Measurements from ENCODE around the gene PYGB. TPM values are rescaled to one million over a fixed set of nuclear protein-coding genes. Genes with fewer than 3 reads are reported as not detected.

Gene PYGB
- polyA plus RNA-seq, 3 donors: 48.4 to 59.9 (median 51.8) TPM

DNA sequence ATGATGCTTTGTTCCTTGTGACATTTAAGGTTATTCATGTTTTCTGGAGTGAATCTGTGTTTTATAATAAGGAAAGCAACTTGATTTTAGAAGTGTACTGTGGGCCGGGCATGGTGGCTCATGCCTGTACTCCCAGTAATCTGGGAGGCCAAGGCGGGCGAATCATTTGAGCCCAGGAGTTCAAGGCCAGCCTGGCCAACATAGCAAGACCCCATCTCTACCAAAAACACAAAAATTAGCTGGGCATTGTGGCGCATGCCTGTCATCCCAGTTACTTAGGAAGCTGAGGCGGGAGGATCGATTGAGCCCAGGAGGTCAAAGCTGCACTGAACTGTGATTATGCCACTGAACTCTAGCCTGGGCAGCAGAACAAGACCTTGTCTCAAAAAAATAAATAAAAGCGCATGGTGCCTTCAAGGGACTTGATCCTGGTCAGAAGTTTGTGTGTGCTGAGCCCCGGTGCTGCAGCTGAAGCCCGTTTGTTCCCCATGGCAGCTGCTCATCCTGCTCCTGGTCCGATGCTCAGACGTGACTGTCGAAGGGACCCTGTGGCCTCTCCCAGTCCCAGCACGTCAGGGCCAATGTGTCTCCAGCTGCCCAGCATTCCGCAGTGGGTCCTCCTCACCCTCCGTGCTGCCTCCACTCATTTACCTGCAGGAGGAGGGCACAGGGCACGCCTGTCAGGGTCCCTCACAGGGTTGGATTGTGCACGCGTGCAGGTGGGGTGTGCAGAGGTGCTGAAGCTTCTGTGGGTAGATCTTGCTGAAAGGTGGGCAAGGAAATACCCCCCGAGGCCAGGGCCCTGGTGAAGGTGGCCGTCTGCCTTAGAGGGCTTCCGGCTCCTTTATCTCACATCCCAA lies 34.1 kb upstream of the PYGB start:
- no peak for DNase-seq

DNA sequence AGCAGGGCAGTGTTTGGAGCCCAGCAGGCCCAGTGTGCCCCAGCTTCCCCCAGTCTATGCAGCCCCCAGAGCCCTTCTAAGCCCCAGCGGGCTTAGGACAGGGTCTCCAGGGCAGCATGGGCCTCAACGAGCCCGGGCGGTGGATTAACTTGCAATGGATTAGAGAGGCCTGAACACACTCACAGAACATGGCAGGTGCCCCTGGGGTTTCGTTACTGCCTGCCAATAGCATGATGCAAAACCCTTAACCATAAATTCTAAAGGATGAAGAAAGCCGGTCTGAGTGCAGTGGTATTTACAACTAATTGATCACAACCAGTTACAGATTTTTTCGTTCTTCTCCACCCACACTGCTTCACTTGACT lies 33.5 kb upstream of the PYGB start:
- DNase-seq: no peak

DNA sequence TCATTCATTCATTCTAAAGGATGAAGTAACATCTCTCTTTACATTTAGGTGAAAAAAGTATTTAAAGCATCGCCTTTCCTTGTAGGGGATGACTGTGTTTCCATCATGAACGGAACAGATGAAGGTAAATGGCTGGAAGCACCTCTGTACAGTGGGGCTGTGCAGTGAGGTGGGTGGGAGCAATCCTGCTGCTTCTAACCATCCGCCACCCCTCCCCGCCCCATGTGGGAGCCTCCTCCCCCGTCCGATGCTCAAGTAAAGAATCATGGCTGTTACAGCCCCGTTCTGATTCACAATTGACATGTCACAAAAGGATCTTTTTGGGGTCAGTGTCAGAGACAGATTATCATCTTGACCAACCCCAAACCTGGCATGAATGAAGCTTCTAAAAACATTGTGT lies 33.1 kb upstream of the PYGB start:
- no peak for DNase-seq

DNA sequence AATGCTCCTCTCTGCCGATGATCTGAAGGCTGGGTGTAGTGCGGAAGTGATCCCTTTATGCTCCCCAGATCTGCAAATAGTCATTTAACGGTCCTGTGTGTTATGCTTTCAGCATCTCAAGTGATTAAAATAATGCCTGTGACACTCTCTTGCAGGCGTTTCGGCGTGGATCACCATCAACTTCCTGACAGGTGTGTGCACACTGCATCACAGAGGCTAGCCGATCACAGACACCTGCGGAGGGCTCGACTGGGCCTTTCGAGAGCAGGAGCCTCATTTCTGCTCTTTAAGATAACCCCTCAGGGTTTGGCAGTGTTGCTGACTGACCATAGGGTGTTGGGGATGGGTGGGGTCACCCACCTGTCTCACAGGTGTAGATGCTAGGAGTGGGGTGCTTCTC lies 32.4 kb upstream of the PYGB start:
- DNase-seq: no peak

DNA sequence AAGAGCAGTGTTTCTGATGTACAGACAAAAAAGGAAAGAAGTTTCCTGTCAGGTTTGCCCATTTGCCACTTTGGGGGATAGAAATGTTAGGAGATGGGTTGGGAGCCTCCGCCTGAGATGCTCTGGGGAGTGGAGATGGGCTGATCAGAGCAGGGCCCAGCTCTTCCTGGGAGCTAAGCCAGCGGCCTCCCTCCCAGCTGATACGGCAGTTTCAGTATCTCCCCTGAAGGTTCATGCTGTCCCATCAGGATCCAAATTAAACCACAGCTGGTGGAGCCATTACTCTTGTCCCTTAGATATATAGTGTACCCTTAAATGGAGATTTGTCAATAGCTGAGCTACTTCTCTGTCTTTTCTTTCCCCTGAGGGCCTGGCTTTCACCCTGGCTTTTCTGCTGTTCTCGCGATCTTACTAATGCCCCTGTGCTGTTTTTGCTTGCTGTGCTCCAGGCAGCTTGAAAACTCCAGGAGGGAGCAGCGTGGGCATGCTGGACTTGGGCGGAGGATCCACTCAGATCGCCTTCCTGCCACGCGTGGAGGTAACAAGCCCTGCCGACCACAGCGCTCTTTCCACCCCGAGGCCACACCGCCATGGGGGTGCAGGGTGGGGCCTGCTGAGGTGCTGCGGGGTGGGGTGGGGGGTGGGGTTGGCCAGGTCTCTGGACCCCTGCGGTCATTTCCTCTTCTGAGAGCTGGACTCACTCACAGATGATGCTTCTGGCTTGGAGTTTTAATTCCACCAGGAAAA lies 31.5 kb upstream of the PYGB start:
- DNase-seq: no peak

DNA sequence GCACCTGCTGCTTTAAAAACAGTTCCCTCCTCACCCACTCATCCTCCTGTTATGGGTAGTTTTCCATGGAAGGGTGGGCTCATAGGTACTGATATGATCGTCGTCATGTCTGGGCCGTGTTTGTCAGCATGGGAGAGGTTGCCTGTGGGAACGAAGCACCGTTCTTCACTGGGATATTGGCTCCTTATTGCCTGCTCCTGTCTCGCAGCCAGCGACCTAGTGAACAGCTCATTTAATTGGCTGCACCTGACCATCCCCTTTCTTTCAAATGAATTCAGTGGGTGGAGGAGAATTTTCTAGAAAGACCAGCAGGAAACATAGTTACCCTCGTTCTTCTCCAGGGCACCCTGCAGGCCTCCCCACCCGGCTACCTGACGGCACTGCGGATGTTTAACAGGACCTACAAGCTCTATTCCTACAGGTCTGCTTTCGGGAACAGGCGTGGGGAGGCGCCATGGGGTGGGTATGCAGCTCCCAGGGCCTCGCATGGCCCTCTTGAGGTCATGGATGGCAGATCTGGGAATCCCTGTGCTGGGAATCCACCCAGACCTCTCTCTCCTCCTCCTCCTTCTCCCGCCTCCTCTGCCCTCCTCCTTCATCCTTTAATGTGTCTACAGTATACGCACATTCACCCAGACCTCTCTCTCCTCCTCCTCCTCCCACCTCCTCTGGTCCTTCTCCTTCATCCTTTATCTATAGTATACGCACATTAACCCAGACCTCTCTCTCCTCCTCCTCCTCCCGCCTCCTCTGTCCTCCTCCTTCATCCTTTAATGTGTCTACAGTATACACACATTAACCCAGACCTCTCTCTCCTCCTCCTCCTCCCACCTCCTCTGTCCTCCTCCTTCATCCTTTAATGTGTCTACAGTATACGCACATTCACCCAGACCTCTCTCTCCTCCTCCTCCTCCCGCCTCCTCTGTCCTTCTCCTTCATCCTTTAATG lies 30.4 kb upstream of the PYGB start:
- DNase-seq: no peak

DNA sequence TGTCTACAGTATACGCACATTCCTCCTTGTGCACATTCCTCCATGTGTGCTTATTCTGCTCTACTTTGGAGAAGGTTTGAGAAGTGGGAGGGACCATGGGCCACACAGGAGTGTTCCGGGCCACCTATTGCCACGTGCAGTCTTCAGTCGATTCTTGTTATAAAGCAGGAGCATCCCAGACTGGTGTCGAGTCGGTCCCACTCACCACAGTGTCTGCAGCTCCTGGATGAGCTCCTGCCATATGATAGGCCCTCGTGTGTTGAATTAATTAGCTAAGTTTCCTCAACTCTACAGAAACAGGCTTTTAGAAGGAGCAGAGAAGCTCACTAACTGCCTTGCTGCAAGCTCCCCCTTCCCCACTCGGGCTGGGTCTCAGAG lies 29.8 kb upstream of the PYGB start:
- no peak for DNase-seq

DNA sequence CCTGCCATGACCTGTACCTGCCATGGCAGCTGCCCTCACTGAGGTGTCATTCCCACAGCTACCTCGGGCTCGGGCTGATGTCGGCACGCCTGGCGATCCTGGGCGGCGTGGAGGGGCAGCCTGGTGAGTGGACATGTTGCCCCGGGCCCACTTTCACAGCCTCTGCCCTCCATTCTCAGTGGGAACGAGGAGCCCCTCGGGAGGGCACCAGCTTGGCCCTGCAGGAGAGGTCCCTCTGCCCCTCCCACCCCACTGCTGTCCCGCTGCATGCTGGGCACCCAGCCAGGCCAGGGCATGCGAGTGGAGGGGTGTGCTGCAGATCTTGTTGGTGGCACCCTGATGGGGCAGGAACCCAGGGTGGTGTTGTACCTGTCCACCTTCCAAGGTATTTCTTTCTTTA lies 29.4 kb upstream of the PYGB start:
- no peak for DNase-seq

DNA sequence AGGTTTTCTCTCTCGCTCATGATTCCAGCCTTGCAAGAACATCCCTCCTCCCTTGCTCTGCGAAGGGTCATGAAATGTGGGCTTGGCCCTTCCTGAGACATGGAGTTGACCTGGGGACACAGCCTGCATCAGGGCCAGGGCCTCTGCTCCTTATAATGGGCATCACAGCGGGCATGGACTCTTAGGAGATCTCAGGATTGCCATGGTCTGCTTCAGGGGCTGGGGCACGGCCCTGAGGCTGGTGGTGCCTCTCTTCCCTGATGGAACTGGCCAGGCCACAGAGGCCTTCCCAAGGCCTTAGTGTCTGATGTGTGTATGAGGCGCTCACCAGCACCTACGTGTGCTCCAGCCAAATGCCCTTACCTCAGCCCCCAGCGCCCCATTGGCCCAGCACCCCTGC lies 28.5 kb upstream of the PYGB start:
- DNase-seq: no peak

DNA sequence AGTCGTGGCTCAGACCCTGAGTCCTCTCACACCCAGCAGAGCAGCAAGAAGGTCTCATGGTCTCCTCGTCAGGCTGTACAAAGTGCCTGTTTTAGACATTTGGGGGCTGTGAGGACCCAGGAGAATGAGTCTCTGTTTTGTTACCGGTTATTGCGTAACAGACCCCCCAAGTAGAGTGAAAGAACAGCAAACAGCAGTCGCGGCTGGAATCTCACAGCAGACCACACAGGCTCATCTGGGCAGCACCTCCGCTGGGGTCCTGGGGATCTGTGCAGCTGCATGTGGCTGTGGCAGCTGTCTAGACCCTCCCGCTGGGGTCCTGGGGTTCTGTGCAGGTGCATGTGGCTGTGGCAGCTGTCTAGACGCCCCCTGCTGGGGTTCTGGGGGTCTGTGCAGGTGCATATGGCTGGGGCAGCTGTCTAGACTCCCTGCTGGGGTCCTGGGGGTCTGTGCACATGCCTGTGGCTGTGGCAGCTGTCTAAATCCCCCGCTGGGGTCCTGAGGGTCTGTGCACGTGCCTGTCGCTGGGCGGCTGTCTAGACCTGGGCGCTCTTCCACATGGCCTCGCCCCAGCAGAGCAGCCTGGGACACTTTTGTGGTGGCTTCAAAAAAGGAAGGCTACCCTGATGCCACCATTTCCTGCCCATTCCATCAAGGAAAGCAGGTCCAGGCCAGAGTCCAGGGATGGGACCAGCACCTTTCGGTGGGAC lies 27.7 kb upstream of the PYGB start:
- no peak for DNase-seq

DNA sequence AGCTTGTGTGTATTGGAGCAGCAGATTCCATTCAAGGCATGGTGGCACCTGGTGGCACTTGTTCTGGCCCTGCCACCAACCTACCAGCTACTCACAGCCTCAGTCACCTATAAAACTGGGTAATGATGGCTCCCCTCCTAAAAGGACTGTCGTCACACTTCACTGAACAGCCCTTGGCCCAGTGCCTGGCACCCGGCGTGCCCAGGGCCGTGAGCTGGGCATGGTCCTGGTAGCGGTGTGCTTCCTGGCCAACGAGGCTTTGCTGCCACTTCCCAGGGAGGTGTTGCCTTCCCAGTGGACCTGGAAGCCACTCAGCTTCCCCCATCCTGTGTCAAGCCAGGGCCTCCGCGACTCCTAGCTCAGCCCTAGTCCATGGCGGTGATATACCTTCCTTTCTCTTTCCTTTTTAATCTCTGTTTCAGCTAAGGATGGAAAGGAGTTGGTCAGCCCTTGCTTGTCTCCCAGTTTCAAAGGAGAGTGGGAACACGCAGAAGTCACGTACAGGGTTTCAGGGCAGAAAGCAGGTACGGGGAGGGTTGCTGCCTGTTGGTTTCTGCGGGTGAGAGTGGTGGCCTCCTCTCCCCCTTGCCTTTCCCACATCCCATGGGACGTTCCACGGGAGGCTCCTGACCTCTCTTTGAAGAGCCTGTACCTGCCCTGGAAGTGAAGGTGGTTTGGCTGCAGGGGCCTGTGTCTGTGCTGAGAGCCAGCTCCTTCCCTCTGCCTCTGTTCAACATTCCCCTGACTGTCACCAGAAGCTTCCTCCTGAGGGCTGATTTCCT lies 26.9 kb upstream of the PYGB start:
- no peak for DNase-seq

DNA sequence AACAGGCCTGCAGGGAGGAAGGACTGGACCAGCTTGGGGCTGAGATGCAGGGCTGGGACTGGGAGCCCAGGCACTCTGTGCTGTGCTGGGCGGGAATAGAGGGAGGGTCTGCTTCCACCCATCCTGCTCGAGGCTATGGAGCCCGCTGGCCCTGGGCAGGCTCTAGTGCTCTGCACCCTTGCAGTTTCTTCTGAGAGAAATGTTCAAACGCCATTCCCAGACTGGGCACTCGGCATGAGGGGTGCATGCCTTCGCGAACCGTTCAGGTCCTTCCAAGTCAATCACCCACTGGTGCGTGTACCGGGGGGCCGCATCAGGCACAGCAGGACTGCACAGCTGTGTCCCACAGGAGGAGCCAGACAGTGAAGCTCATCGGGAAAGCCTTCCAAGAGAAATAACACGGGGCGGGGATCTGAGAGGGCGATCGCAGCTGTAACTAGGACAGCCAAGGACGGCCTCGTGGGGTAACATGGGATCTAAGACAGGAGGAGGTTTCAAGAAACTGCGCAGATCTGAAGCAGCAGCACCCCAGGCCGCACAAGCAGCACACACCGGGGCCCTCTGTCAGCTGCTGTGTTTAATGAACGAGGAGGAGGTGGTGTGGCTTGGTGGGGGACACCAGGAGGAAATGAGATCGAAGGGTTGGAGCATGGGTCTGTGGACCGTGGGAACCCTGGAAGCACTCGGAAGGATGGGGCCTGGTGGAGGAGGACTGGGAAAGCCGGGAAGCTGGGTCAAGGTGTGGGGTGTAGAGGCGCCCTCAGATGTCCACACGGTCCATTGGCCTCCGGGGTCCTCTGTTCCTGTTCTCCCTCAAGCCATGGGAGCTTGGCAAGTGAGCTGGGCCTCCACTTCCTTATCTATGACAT lies 26.1 kb upstream of the PYGB start:
- DNase-seq: no peak

DNA sequence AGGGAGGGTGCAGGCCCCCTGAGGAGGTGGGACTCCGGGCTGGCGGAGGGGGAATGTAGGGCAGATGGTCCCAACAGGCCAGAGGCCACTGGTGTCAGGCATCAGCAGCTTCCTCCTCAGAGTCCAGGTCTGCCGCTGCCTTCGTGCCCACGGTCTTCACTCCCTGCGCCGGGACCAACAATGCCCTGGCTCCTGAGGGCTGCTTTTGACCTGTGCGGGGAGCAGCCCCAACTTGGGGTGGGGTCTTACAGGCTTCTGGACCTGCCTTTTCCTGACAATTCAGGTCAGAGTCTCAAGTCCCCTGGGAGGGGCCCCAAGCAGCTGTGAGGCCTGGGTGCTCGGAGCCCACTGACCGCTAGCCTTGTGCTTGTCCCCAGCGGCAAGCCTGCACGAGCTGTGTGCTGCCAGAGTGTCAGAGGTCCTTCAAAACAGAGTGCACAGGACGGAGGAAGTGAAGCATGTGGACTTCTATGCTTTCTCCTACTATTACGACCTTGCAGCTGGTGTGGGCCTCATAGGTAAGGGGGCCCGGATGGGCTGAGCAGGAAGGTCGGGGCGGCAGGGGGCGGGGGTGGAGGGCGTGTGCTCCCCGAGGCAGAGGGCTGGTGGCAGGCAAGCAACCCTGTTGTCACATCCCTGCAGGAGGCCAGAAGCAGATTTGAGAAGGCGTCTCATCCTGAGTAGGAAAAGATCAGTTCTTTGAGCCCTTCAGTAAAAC lies 25.3 kb upstream of the PYGB start:
- no peak for DNase-seq

DNA sequence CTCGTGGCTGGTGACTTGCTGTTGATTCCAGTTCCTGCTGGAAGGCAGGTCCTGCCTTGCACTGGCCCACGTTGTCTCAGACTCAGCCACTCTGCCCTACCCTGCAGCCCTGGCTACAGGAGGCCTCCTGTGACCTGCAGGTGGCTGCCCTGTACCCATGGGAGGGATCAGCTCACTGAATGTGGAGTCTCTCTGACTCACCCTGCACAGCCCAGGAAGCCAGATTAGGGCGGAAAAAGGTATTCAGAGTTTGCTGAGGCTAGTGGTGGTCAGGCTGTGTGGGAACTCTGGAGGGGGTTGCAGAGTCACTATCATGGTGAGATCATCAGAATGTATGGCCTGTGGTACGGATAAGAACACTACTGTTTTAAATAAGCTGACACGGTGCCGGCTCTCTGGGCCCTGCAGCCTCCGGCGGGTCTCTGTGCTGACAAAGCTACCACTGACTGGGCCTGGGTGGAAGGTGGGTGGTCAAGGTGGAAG lies 24.7 kb upstream of the PYGB start:
- no peak for DNase-seq

DNA sequence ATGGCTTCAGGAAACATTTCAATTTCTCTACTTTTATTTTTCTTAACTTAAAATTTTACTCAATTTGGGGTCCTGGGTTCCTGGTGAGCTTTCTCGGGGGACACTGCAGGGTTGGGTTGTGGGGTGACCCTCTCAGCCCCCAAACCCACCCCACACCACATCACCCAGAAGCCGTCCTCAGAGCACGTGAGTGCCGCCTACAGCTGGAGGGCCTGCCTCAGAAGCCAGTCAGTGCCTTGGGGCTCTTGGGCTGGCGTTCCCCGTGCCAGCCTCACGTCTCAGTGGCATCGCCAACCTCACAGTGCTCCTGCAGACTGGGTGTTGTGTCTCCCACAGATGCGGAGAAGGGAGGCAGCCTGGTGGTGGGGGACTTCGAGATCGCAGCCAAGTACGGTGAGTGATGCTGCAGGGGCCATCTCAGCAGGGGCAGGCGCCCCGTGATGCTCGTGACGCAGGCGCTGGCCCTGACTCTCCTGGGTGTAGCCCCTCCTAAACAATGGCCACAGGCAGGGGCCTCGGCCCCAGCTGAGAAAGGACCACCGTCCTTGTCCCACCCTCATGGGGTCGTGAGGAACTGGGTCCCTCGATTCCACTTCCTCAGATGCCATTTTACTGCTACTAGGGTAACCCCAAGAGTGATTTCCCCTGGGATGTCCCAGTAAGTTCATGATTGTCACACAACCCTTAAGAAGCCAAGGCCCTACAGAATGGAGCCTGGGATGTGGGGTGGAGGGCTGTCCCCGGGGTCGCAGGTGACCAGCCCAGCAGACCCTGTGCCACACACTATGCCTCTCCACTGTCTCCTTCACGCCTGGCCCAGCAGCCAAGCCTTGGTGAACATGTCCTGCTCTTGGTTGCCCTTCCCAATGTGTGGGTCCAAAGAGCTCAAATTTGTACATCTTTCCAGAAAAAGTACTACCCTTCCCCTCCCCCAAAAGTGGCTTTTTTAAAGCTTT lies 23.8 kb upstream of the PYGB start:
- no peak for DNase-seq

DNA sequence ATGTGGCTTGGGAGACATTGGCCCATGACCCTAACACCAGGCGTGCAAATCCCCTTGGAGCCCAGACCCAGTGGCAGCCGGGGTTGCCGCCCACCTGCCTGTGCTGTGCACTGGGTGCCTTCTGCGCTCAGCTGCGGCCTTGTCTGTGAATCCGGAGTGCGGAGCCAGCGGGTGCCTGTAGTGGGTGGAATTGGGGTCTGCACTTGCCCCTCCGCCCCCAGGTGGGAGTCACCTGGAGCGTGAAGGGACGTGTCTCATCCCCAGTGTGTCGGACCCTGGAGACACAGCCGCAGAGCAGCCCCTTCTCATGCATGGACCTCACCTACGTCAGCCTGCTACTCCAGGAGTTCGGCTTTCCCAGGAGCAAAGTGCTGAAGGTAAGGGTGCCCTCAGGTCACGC lies 22.9 kb upstream of the PYGB start:
- DNase-seq: no peak

DNA sequence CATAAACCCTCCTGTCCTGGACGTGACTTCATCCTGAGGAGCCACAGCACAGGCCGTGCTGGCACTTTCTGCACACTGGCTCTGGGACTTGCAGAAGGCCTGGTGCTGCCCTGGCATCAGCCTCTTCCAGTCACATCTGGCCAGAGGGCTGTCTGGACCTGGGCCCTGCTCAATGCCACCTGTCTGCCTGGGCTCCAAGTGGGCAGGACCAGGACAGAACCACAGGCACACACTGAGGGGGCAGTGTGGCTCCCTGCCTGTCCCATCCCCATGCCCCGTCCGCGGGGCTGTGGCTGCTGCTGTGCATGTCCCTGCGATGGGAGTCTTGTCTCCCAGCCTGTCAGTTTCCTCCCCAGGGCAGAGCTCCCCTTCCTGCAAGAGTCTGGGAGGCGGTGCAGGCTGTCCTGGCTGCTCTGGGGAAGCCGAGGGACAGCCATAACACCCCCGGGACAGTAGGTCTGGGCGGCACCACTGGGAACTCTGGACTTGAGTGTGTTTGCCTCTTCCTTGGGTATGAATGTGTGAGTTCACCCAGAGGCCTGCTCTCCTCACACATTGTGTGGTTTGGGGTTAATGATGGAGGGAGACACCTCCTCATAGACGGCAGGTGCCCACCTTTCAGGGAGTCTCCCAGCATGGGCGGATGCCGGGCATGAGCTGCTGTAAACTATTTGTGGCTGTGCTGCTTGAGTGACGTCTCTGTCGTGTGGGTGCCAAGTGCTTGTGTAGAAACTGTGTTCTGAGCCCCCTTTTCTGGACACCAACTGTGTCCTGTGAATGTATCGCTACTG lies 22.0 kb upstream of the PYGB start:
- DNase-seq: no peak

All from renal pelvis (tissue), 4 donors.